GM13976 (cell line): Measurements from ENCODE around the gene TRIM28.
A peak's percentile ranks its signal among the peaks of the same experiment; 100 is the strongest.

Source experiments
- DNase-seq: peaks from one replicate; pipeline ENCODE4 v3.0.0; 2012; ENCODE audit warnings: low spot score
- CTCF ChIP-seq: IDR thresholded peaks from 2 replicates; pipeline ENCODE4 v1.5.1; 2012; ENCODE audit warnings: borderline replicate concordance, mild to moderate bottlenecking; ENCODE audit not compliant: insufficient read depth; ENCODE audit errors: extremely low read depth, missing control alignments, control extremely low read depth
- in situ Hi-C: fragments of 300-500 bp; cut with MboI; formaldehyde crosslinking; loops from one replicate; pipeline ENCODE4 v1.12.0; 2022; ENCODE audit warnings: low sequenced_read_pairs, mixed read lengths, inconsistent platforms; ENCODE audit not compliant: unreplicated experiment

The TRIM28 gene

GRCh38 chr19:58559275-58560006 is 15.6 kb downstream of the TRIM28 start:
- in situ Hi-C loops: no loop called here
- no peak for TF ChIP-seq CTCF
- DNase-seq: peak; percentile 89

GRCh38 chr19:58560007-58560887 is 16.4 kb downstream of the TRIM28 start:
- in situ Hi-C loops: no loop called here
- DNase-seq: no peak
- no peak for TF ChIP-seq CTCF

GRCh38 chr19:58560921-58561320 is 17.1 kb downstream of the TRIM28 start:
- in situ Hi-C loops: no loop called here
- no peak for TF ChIP-seq CTCF

GRCh38 chr19:58561373-58562121 is 17.7 kb downstream of the TRIM28 start:
- no peak for TF ChIP-seq CTCF
- DNase-seq: no peak
- in situ Hi-C loops: no loop called here

More at GRCh38 chr19:58560921-58561320, 17.1 kb downstream of the TRIM28 start:
- no peak for DNase-seq

GRCh38 chr19:58562122-58563033 is 18.5 kb downstream of the TRIM28 start:
- no peak for DNase-seq
- in situ Hi-C loops: no loop called here
- no peak for TF ChIP-seq CTCF
